Breast epithelium (tissue), 4 donors: ENCODE data around the gene FAM131B. TPM values are rescaled to one million over a fixed set of nuclear protein-coding genes. Genes with fewer than 3 reads are reported as not detected.
"Not testable (repeated sequence)": the region's sequence is repeated elsewhere in the genome, so short reads cannot be mapped to it uniquely, and the experiment has no call there.

ENCODE experiments used
- DNase-seq, 2 donors: peaks; one replicate each; pipeline ENCODE4 v3.0.0-alpha.2; 2019; ENCODE audit warnings: low spot score in 2 of 2
- H3K27ac ChIP-seq, 2 donors: fragments of 200-600 bp; sonication (generic) in 1 of 2; one replicate each; pipeline ENCODE4 v1.5.1; 2016 to 2019; ENCODE audit warnings: mild to moderate bottlenecking in 1 of 2
- H3K27me3 ChIP-seq, 2 donors: fragments of 200-600 bp; sonication (generic) in 1 of 2; one replicate each; pipeline versions ENCODE4 v1.5.1 to v1.6.0; 2017 to 2019; ENCODE audit warnings: control low read depth in 1 of 2, mild to moderate bottlenecking in 1 of 2
- H3K36me3 ChIP-seq: fragments of 200-600 bp; one replicate; pipeline ENCODE4 v1.5.1; 2019
- H3K4me1 ChIP-seq, 2 donors: fragments of 200-600 bp; sonication (generic); one replicate each; pipeline ENCODE4 v1.5.1; 2016 to 2019; ENCODE audit warnings: control low read depth in 1 of 2
- H3K4me3 ChIP-seq, 3 donors: fragments of 200-600 bp; sonication (generic); 1 replicate in 2 of 3; 2 replicates in 1 of 3; pipeline ENCODE4 v1.5.1; 2016 to 2019; ENCODE audit warnings: mild to moderate bottlenecking in 3 of 3, moderate library complexity in 2 of 3
- H3K9me3 ChIP-seq, 2 donors: fragments of 200-600 bp; sonication (generic) in 1 of 2; one replicate each; pipeline ENCODE4 v1.5.1; 2016 to 2019; ENCODE audit warnings: control low read depth in 1 of 2
- CTCF ChIP-seq, 3 donors: fragments of 450-650 bp; IDR thresholded peaks; one replicate each; pipeline ENCODE4 v1.5.1; 2016 to 2017; ENCODE audit warnings: antibody characterized with exemption in 3 of 3, mild to moderate bottlenecking in 3 of 3, moderate library complexity in 3 of 3
- POLR2A ChIP-seq: fragments of 450-650 bp; IDR thresholded peaks from one replicate; pipeline ENCODE4 v1.6.1; 2016; ENCODE audit warnings: antibody characterized with exemption, mild to moderate bottlenecking, moderate library complexity
- POLR2AphosphoS5 ChIP-seq, 3 donors: sonication (generic); formaldehyde crosslinking; IDR thresholded peaks; one replicate each; pipeline ENCODE4 v1.6.1; 2017; ENCODE audit warnings: antibody characterized with exemption in 3 of 3
- intact Hi-C: fragments of 100-400 bp; cut with DNase I; formaldehyde crosslinking; loops from one replicate; pipeline ENCODE4 v1.15.1; 2023; ENCODE audit warnings: low total_unique reads
- total RNA-seq, 3 donors: library from RNA; depleted of rRNA; stranded (reverse); fragments of >200 nt; gene quantifications; one replicate each; pipeline ENCODE4 v1.1.0, GENCODE V29; 2016

FAM131B gene
- total RNA-seq, 3 donors from 2014 or later, result 0.48 to 2.3 (median 0.73) TPM

GRCh38 chr7:143393267-143394041 lies 30.9 kb upstream of the FAM131B start:
- DNase-seq, result no peak
- Histone ChIP-seq H3K4me1 (peaks cover 17 to 19% of the 10 kb centered on the region in 2 donors), H3K36me3 (no peaks in the 10 kb centered on the region), H3K27ac (peak overlapping the region in 1 of 2 donors; percentile 100), H3K27me3 (no peaks in the 10 kb centered on the region), H3K4me3 (no peak overlapping the region), H3K9me3 (no peaks in the 10 kb centered on the region)
- intact Hi-C loops, result no loop called here
- TF ChIP-seq POLR2AphosphoS5 (IDR thresholded peaks at IDR 0.05), result peak in 1 of 3 donors; percentile 22
- TF ChIP-seq CTCF (IDR thresholded peaks at IDR 0.05), result no peak
- no peak for TF ChIP-seq POLR2A

GRCh38 chr7:143392875-143393266 lies 30.4 kb upstream of the FAM131B start:
- intact Hi-C loops, result no loop called here
- DNase-seq, result no peak
- peaks cover 17 to 19% of the 10 kb centered on the region in 2 donors for H3K4me1 ChIP-seq
- peak overlapping the region; percentile 76 to 100 for H3K27ac ChIP-seq
- H3K27me3 ChIP-seq, result no peaks in the 10 kb centered on the region
- no peaks in the 10 kb centered on the region for H3K9me3 ChIP-seq
- no peaks in the 10 kb centered on the region for H3K36me3 ChIP-seq
- TF ChIP-seq POLR2AphosphoS5 (IDR thresholded peaks at IDR 0.05), result no peak
- no peak for TF ChIP-seq POLR2A
- no peak for TF ChIP-seq CTCF (IDR thresholded peaks at IDR 0.05)
- H3K4me3 ChIP-seq, result no peak overlapping the region

GRCh38 chr7:143392427-143392826 lies 29.9 kb upstream of the FAM131B start:
- H3K9me3 ChIP-seq, H3K36me3 ChIP-seq, intact Hi-C loops, H3K27me3 ChIP-seq, DNase-seq: not testable (repeated sequence)
- H3K4me3 ChIP-seq, result peak overlapping the region in 1 of 3 donors; percentile 50
- H3K27ac ChIP-seq, result peak overlapping the region; percentile 76 to 100
- H3K4me1 ChIP-seq, result peaks cover 17 to 19% of the 10 kb centered on the region in 2 donors

DNA sequence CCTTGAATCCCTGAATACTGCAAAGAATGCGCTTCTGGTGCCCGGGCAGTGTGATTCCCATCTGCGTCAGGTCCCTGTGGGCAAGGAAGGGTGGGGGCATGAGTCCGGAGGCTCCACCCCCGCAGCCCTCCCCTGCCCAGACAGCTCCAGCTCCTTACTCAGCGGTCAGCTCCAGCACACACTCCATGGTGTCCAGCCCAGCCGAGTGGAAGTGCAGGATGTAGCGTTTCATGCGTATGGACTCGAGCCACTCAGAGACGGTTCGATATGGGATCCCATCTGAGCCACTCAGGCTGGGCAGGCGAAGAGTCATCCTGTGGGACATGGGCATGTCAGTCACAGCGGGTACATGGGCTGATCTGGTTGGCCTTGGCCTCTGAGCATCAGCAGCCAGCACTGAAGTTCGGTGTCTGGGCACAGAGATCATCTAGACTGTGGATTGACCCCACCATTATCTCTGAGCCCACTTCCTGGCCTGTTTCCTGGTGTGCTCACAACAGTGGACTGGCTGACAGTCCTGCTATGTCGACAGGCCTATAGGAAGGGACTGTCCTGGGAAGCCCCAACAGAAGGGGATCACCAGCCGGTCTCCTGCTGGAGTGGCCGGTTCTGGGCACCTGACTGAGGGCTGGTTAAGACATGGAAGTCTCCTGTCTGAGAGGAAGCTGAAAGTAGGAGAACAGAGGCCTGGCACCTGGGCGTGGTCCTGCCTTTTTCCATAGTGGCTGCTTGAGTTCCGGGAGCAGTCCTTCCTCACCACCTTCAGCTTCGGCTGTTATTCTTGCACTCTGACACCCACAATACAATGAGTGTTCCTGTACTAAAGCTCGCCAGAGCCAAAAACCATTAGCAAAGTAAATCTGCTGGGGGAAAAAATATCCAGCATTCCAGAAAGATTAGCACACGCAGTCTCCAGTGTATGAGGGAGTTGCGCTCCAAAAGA lies 29.2 kb upstream of the FAM131B start:
- peak overlapping the region; percentile 76 to 100 for H3K27ac ChIP-seq
- TF ChIP-seq POLR2AphosphoS5 (IDR thresholded peaks at IDR 0.05), result peak in 2 of 3 donors; percentile 30 to 46
- TF ChIP-seq POLR2A, result no peak
- TF ChIP-seq CTCF (IDR thresholded peaks at IDR 0.05), result no peak
- no peaks in the 10 kb centered on the region for H3K9me3 ChIP-seq
- intact Hi-C loops, result no loop called here
- H3K36me3 ChIP-seq, result no peaks in the 10 kb centered on the region
- DNase-seq, result no peak
- H3K4me1 ChIP-seq, result peaks cover 17 to 19% of the 10 kb centered on the region in 2 donors
- H3K27me3 ChIP-seq, result no peaks in the 10 kb centered on the region
- peak overlapping the region in 1 of 3 donors; percentile 50 for H3K4me3 ChIP-seq

DNA sequence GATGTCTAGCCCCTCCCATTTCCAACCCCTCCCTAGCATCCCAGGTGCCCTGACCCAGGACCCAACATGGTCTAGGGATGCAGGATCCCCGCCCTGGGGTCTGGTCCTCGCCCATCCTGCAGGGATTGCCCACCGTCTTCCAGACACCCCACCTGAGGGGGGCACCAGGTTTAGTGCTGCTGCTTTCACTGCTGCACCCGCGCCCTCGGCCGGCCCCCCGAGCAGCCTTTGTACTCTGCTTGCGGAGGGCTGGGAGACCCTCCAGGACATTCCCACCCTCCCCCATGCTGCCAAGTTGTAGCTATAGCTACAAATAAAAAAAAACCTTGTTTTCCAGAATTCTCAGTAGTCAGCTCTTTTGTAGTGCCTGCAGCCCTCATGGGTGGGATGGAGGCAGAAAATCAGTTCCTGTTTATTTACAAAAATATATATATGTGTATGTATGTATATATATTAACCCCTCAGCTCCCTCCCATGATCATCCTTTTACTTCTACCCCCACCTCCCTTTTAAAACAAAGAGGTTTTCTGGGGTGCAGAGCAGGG lies 28.3 kb upstream of the FAM131B start:
- Histone ChIP-seq H3K9me3 (no peaks in the 10 kb centered on the region), H3K36me3 (no peaks in the 10 kb centered on the region), H3K27ac (peak overlapping the region; percentile 76 to 100), H3K4me3 (peak overlapping the region in 1 of 3 donors; percentile 50), H3K27me3 (no peaks in the 10 kb centered on the region), H3K4me1 (peaks cover 22% of the 10 kb centered on the region in 2 donors)
- DNase-seq, result no peak
- intact Hi-C loops, result no loop called here
- TF ChIP-seq POLR2AphosphoS5 (IDR thresholded peaks at IDR 0.05) (no peak), CTCF (IDR thresholded peaks at IDR 0.05) (no peak), POLR2A (no peak)
